Gastrocnemius medialis (tissue), 4 donors: Measurements from ENCODE around the gene RUNX3.

Experiments used
- POLR2A ChIP-seq, 2 donors: fragments of 450-650 bp; IDR thresholded peaks; one replicate each; pipeline ENCODE4 v1.6.1; 2017; ENCODE audit warnings: antibody characterized with exemption in 2 of 2, mild to moderate bottlenecking in 2 of 2, moderate library complexity in 2 of 2
- TF ChIP-seq, protein P1 (sequence below), 5 experiments: fragments of 450-650 bp in 3 of 5; fragments of 200-600 bp in 2 of 5; sonication (generic) in 2 of 5; IDR thresholded peaks in 4 of 5; conservative IDR thresholded peaks in 1 of 5; 1 replicate in 4 of 5; 2 replicates in 1 of 5; pipeline ENCODE4 v1.5.1; 2016 to 2019; ENCODE audit warnings: antibody characterized with exemption in 5 of 5, mild to moderate bottlenecking in 3 of 5, moderate library complexity in 3 of 5

DNA sequence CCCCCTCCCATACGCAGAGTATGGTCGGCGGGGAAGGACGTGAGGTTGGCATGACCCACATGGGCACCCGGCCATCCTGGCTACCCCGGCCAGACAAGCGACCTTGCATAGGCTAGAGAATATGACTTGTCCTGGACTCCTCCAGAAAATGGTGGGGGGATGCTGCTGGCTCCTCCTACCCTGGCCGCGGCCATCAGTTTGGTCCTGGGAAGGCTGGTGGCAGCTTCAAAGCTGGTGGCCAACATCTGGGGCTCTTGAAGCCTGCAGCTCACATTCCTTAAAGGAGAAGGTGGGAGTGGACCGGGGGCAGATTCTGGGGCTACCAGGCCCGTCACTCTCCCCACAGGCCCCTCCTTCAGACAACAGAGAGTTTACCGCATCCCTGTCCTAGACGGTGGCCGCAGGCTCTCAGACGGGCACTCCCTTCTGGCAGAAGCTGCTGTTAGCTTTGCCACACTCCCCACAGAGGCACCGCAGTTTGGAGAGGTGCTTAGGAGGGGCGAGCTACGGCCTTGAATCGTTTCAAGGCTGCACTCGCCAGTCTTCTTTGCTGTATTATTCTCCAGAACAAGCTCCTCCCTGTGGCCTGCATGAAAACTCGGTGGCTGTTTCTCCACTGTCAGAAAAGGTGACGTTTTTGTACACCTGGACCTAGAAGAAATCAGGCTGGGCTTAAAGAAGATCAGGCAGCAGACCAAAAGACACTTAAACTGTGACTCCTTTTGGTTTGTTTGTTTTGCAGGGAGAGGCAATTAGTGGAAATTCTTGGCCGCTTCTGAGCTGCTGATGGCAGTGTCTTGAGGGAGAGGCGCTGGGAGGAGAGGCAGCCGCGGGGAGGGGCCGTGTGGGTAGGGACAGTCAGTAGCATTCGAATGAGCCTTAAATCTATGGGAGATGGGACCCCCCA, 68.0 kb downstream of the RUNX3 start:
- TF ChIP-seq, protein P1, sequence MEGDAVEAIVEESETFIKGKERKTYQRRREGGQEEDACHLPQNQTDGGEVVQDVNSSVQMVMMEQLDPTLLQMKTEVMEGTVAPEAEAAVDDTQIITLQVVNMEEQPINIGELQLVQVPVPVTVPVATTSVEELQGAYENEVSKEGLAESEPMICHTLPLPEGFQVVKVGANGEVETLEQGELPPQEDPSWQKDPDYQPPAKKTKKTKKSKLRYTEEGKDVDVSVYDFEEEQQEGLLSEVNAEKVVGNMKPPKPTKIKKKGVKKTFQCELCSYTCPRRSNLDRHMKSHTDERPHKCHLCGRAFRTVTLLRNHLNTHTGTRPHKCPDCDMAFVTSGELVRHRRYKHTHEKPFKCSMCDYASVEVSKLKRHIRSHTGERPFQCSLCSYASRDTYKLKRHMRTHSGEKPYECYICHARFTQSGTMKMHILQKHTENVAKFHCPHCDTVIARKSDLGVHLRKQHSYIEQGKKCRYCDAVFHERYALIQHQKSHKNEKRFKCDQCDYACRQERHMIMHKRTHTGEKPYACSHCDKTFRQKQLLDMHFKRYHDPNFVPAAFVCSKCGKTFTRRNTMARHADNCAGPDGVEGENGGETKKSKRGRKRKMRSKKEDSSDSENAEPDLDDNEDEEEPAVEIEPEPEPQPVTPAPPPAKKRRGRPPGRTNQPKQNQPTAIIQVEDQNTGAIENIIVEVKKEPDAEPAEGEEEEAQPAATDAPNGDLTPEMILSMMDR (IDR thresholded peaks at IDR 0.05 in 4 of 5, conservative IDR thresholded peaks at IDR 0.05 in 1 of 5) = no peak
- TF ChIP-seq POLR2A (IDR thresholded peaks at IDR 0.05) = no peak
